22Rv1 (cell line): ENCODE results near the gene C2CD2.

Source experiments
- ZFX ChIP-seq: fragments of 450-650 bp; IDR thresholded peaks from 2 replicates; pipeline ENCODE4 v1.6.1; 2017; ENCODE audit warnings: antibody characterized with exemption, borderline replicate concordance
- TF ChIP-seq, protein P1 (sequence below): fragments of 450-650 bp; IDR thresholded peaks from 2 replicates; pipeline ENCODE4 v1.5.1; 2017; ENCODE audit warnings: mild to moderate bottlenecking

DNA sequence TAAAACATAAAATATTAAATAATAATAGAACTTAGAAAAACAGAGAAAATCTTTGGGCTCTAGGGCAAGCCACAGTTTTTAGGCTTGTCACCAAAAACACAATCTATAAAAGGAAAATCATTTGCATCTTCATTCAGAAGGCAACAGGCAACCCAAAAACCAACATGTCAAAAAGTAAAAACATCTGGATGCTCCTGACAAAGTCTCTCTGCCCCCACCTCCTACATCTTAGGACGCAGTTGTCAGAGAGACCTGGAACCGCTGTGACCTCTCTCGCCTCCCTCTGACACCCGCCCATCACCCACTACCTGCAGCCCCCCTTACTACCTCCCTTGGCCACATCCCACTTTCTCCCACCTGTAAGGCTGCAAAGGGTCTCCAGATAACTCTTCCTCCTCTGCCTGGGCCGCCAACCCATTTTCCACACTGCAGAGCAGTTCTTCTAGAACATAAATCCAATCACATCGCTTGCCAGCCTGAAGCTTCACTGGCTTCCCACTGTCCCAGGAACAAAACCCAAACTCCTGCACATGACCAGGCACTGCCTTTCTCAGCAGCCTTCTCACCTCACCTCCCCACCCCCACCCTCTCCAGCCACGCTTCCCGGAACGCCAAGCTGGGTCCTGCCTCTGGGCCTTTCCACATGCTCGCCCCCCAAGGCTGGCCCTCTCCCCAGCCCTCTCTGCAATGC, 89.4 kb downstream of the C2CD2 start:
- TF ChIP-seq, protein P1, sequence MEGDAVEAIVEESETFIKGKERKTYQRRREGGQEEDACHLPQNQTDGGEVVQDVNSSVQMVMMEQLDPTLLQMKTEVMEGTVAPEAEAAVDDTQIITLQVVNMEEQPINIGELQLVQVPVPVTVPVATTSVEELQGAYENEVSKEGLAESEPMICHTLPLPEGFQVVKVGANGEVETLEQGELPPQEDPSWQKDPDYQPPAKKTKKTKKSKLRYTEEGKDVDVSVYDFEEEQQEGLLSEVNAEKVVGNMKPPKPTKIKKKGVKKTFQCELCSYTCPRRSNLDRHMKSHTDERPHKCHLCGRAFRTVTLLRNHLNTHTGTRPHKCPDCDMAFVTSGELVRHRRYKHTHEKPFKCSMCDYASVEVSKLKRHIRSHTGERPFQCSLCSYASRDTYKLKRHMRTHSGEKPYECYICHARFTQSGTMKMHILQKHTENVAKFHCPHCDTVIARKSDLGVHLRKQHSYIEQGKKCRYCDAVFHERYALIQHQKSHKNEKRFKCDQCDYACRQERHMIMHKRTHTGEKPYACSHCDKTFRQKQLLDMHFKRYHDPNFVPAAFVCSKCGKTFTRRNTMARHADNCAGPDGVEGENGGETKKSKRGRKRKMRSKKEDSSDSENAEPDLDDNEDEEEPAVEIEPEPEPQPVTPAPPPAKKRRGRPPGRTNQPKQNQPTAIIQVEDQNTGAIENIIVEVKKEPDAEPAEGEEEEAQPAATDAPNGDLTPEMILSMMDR: no peak
- TF ChIP-seq ZFX: no peak
